ENCODE measurements around the gene C5orf58.

C5orf58 gene

DNA sequence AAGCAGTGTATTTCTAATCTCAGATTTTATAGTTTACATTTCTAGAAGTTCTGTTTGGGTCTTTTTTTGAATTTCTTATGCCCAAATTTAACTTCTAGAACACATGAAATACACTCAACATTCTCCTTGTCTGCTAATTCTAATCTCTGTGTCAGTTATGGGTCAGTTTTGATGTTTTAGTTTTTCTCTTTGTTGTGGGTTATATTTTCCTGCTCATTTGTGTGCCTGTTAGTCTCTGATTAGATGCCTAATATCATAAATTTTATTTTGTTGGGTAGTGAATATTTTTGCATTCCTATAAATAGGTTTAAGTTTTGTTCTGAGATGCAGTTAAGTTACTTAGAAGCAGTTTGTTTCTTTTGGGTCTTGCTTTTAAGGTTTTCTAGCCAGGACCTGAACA, 52.4 kb downstream of the C5orf58 start:
- TF ChIP-seq, protein P1, sequence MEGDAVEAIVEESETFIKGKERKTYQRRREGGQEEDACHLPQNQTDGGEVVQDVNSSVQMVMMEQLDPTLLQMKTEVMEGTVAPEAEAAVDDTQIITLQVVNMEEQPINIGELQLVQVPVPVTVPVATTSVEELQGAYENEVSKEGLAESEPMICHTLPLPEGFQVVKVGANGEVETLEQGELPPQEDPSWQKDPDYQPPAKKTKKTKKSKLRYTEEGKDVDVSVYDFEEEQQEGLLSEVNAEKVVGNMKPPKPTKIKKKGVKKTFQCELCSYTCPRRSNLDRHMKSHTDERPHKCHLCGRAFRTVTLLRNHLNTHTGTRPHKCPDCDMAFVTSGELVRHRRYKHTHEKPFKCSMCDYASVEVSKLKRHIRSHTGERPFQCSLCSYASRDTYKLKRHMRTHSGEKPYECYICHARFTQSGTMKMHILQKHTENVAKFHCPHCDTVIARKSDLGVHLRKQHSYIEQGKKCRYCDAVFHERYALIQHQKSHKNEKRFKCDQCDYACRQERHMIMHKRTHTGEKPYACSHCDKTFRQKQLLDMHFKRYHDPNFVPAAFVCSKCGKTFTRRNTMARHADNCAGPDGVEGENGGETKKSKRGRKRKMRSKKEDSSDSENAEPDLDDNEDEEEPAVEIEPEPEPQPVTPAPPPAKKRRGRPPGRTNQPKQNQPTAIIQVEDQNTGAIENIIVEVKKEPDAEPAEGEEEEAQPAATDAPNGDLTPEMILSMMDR (IDR thresholded peaks at IDR 0.05; ENCODE audit: low read depth, low read length, missing control alignments), result no peak
- DNase-seq (ENCODE audit: extremely low read depth, low read depth), result no peak

DNA sequence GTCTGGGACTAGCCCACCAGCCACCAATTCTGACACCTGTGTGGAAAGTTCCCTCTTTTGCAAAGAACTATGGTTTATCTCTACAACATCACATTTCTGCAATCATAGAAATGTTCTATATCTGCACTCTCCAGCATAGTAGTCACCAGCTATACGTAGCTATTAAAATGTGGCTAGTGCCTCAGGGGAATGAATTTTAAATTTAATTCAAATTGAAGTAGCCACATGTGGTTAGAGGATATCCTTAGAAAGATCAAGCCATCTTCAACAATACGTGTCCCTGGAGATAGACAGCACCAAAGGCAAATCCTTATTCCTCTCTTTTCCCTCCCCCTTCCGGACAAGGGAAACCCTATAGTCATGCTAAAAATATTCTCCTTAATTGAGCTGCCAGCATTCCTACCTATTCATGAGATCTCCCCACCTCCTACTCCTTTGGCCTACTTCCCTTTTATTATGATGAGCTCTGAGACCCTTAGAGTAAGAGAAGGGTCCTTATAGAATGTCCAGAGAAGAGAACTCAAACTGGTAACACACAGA, 53.7 kb downstream of the C5orf58 start:
- TF ChIP-seq, protein P1 (IDR thresholded peaks at IDR 0.05; ENCODE audit: low read depth, low read length, missing control alignments), result no peak
- H3K4me3 ChIP-seq (replicated peaks; ENCODE audit: low read depth, low read length), result no peak overlapping the region
- no peak for DNase-seq (ENCODE audit: extremely low read depth, low read depth)

More for the DNA sequence above, 52.4 kb downstream of the C5orf58 start:
- no peak overlapping the region for H3K4me3 ChIP-seq (replicated peaks; ENCODE audit: low read depth, low read length)

DNA sequence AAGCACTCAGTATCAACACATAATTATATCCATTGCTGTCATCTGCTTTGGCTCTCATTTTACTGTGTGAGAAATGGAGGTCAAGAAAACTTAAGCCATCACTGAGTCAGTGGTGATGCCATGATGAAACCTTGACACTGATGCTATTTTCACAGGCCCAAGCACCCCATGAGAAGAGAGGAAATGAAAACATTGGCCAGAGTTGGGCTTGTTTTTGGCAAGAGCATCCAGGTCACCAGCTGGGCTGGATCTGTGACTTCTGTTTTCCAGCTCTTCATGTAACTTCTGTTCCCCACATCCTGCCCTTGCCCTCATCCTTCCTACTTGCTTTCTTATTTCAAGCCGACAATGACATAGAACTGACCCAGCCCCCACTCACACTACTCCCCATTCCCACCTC, 54.7 kb downstream of the C5orf58 start:
- TF ChIP-seq, protein P1 (IDR thresholded peaks at IDR 0.05; ENCODE audit: low read depth, low read length, missing control alignments), result no peak
- DNase-seq (ENCODE audit: extremely low read depth, low read depth), result no peak
- no peak overlapping the region for H3K4me3 ChIP-seq (replicated peaks; ENCODE audit: low read depth, low read length)

DNA sequence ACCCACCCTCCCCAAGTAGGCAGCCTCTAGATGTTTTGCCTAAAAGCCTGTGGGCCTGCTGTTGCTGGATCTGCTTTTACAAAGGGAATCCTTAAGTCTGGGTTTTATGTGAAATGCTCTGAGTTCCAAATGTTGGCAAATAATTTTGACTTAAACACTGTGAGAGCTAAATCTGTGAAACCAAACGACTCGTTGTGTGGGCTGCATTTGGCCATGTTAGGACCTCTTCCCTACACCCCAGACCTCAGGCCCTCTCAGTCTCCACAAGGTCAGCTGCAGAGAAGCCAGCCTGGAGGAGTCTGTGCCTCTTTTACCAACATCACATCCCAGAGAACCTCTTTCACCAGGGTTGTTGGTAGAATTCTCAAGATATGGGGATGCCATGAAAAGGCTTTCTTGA, 55.4 kb downstream of the C5orf58 start:
- H3K4me3 ChIP-seq (replicated peaks; ENCODE audit: low read depth, low read length), result no peak overlapping the region
- DNase-seq (ENCODE audit: extremely low read depth, low read depth), result no peak
- TF ChIP-seq, protein P1 (IDR thresholded peaks at IDR 0.05; ENCODE audit: low read depth, low read length, missing control alignments), result no peak

DNA sequence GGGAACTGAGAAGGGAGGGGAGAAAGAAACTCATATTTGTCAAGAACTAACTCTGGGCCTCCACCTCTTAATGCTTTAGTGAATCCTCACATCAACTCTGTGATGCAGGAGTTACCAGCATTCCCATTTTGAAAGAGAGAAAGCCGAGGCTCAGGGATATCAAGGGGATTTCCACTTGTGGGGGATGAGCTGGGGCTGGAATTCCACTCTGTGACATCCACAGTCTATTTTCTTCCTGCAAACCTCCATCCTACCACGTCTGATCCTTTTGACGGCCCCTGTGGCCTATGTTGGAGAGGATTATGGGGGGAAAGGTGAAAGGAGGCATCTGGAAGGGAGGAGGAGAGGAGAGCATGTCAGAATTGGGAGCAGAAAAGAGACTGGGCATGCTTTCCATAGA, 55.8 kb downstream of the C5orf58 start:
- no peak overlapping the region for H3K4me3 ChIP-seq (replicated peaks; ENCODE audit: low read depth, low read length)
- TF ChIP-seq, protein P1 (IDR thresholded peaks at IDR 0.05; ENCODE audit: low read depth, low read length, missing control alignments), result no peak
- DNase-seq (ENCODE audit: extremely low read depth, low read depth), result no peak

DNA sequence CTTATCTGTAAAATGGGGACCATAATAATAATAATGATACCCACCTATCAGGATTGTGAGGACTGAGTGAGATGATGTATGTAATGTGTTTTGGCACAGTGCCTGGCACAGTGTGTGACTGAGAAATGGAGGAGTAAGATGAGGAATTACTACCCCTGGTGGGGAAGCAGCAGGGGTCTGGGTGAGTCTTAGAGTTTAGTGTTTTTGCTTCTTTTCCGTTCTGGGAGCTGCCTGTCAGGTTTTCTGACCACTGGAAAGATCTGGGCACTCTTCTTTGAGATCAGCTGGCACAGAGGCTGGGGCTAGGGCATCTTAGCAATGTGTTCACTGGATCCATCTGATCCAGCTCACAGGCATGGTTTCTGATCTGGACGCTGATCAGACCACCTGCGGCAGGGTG, 56.3 kb downstream of the C5orf58 start:
- no peak overlapping the region for H3K4me3 ChIP-seq (replicated peaks; ENCODE audit: low read depth, low read length)
- DNase-seq (ENCODE audit: extremely low read depth, low read depth), result no peak
- TF ChIP-seq, protein P1 (IDR thresholded peaks at IDR 0.05; ENCODE audit: low read depth, low read length, missing control alignments), result no peak

DNA sequence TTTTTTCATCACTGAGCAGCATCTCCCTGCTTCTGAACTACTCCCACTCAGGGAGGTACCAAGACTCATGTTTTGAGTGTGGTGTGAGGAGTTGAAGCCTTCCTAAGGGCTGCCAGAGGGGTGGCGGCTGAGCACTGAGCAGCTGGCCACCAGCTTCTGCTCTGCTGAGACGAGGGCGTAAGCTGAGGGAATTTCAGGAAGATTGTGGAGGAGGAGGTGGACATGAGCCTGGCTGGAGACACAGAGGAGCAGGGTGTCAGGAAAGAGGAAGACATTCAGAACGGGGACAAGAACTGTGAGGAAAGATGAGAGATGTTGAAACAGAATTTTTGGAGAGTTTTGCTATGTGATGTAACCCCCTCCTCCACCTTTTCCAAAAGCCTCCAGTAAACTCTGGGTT, 57.0 kb downstream of the C5orf58 start:
- TF ChIP-seq, protein P1 (IDR thresholded peaks at IDR 0.05; ENCODE audit: low read depth, low read length, missing control alignments), result no peak
- H3K4me3 ChIP-seq (replicated peaks; ENCODE audit: low read depth, low read length), result no peak overlapping the region
- DNase-seq (ENCODE audit: extremely low read depth, low read depth), result no peak

All from HFF-Myc (cell line).